Natural killer cell (primary cell): ENCODE results near the gene CSRP1. TPM values are rescaled to one million over a fixed set of nuclear protein-coding genes. Genes with fewer than 3 reads are reported as not detected.
A peak's percentile ranks its signal among the peaks of the same experiment; 100 is the strongest.

Experiments
- ATAC-seq, 3 donors: fragments of 150-1000 bp in 2 of 3; fragments of 200-7000 bp in 1 of 3; cut with Tn5 transposase; 1 replicate in 1 of 3; 2 replicates in 2 of 3; pipeline ENCODE4 v1.10.0; 2021; ENCODE audit warnings: mild to moderate bottlenecking in 2 of 3, moderate library complexity in 2 of 3
- DNase-seq, 2 donors: peaks; one replicate each; pipeline versions ENCODE4 v3.0.0 to v3.0.0-alpha.2; 2013 to 2021; ENCODE audit warnings: mixed read lengths in 1 of 2
- H3K27ac ChIP-seq: one replicate; pipeline ENCODE4 v1.5.1; 2013; ENCODE audit warnings: mild to moderate bottlenecking, low read length
- H3K27me3 ChIP-seq: one replicate; pipeline ENCODE4 v1.6.1; 2013; ENCODE audit warnings: low read length; ENCODE audit not compliant: control insufficient read depth, insufficient read depth
- H3K36me3 ChIP-seq: one replicate; pipeline ENCODE4 v1.6.1; 2013; ENCODE audit warnings: low read length; ENCODE audit not compliant: control insufficient read depth, insufficient read depth
- H3K4me1 ChIP-seq: one replicate; pipeline ENCODE4 v1.6.1; 2013; ENCODE audit warnings: low read length; ENCODE audit not compliant: control insufficient read depth, insufficient read depth
- H3K4me3 ChIP-seq: one replicate; pipeline ENCODE4 v1.5.1; 2013; ENCODE audit warnings: low read length
- H3K9me3 ChIP-seq: one replicate; pipeline ENCODE4 v1.6.1; 2013; ENCODE audit warnings: low read length; ENCODE audit not compliant: control insufficient read depth, insufficient read depth
- H3K27ac Mint-ChIP-seq, 2 donors: one replicate each; pipeline ENCODE4 v1.8.0; 2022; ENCODE audit warnings: mild to moderate bottlenecking in 2 of 2, mixed read lengths in 2 of 2, moderate library complexity in 1 of 2
- H3K27me3 Mint-ChIP-seq, 2 donors: one replicate each; pipeline ENCODE4 v1.8.0; 2022; ENCODE audit warnings: low read depth in 2 of 2, mixed read lengths in 2 of 2
- H3K36me3 Mint-ChIP-seq: one replicate; pipeline ENCODE4 v1.8.0; 2022; ENCODE audit warnings: mixed read lengths
- H3K4me1 Mint-ChIP-seq, 2 donors: one replicate each; pipeline ENCODE4 v1.8.0; 2022; ENCODE audit warnings: mixed read lengths in 2 of 2
- H3K4me3 Mint-ChIP-seq: one replicate; pipeline ENCODE4 v1.8.0; 2022; ENCODE audit warnings: mild to moderate bottlenecking, moderate library complexity, mixed read lengths
- H3K9me3 Mint-ChIP-seq, 2 donors: one replicate each; pipeline ENCODE4 v1.8.0; 2022; ENCODE audit warnings: mixed read lengths in 2 of 2
- CTCF ChIP-seq: fragments of 200-600 bp; IDR thresholded peaks from one replicate; pipeline ENCODE4 v1.8.0; 2022; ENCODE audit warnings: antibody characterized with exemption
- WGBS: methylation state at CpG from one replicate; pipeline ENCODE4 v1.1.7; 2013; ENCODE audit warnings: missing lambda C conversion rate; ENCODE audit not compliant: insufficient coverage; 5-methylcytosine and 5-hydroxymethylcytosine counted together
- intact Hi-C: fragments of 100-400 bp; cut with micrococcal nuclease; formaldehyde crosslinking; loops from one replicate; pipeline ENCODE4 v1.14.2; 2022
- total RNA-seq, 4 donors: library from RNA; stranded (reverse); fragments of 120-200 nt in 1 of 4; gene quantifications; one replicate each; pipeline versions ENCODE4 v1.2.3 to v1.2.4, GENCODE V29; 2013 to 2022

CSRP1 gene
- total RNA-seq, 3 donors from 2014 or later (not counting 1 experiment from before 2014, with no cell fraction given), result 36.9 to 48.4 (median 44.1) TPM

- peaks cover 64 to 91% of the 10 kb centered on the region in 2 donors for H3K27me3 Mint-ChIP-seq
- H3K36me3 Mint-ChIP-seq, result no peaks in the 10 kb centered on the region
- intact Hi-C loops, result no loop called here
- H3K27ac Mint-ChIP-seq, result no peak overlapping the region
- peaks cover 8 to 26% of the 10 kb centered on the region in 2 donors for H3K4me1 Mint-ChIP-seq
- TF ChIP-seq CTCF, result no peak
- Histone ChIP-seq H3K27me3 (peaks cover 20% of the 10 kb centered on the region), H3K36me3 (no peaks in the 10 kb centered on the region), H3K4me3 (no peak overlapping the region), H3K27ac (no peak overlapping the region), H3K9me3 (no peaks in the 10 kb centered on the region), H3K4me1 (peaks cover 18% of the 10 kb centered on the region)
- no peak overlapping the region for H3K4me3 Mint-ChIP-seq
- WGBS, result 86% methylated on average over 12 of the region's 12 CpGs
- no peaks in the 10 kb centered on the region for H3K9me3 Mint-ChIP-seq
- no peak for DNase-seq
- no peak for ATAC-seq
These were observed 34.2 kb upstream of the CSRP1 start for GRCh38 chr1:201540846-201541735.

GRCh38 chr1:201539561-201540431 lies 32.9 kb upstream of the CSRP1 start:
- Mint-ChIP-seq H3K27ac (no peak overlapping the region), H3K27me3 (peaks cover 65 to 85% of the 10 kb centered on the region in 2 donors), H3K36me3 (no peaks in the 10 kb centered on the region), H3K4me3 (peak overlapping the region; percentile 40), H3K9me3 (no peaks in the 10 kb centered on the region), H3K4me1 (peaks cover 8 to 26% of the 10 kb centered on the region in 2 donors)
- DNase-seq, result no peak
- TF ChIP-seq CTCF, result no peak
- 2% methylated on average over 47 of the region's 47 CpGs for WGBS
- Histone ChIP-seq H3K4me3 (no peak overlapping the region), H3K27me3 (peaks cover 20% of the 10 kb centered on the region), H3K4me1 (peaks cover 18% of the 10 kb centered on the region), H3K36me3 (no peaks in the 10 kb centered on the region), H3K27ac (no peak overlapping the region), H3K9me3 (no peaks in the 10 kb centered on the region)
- intact Hi-C loops, result no loop called here
- no peak for ATAC-seq

- peaks cover 20% of the 10 kb centered on the region for H3K27me3 ChIP-seq
- H3K27ac ChIP-seq, result no peak within 1 kb of the TSS
- no peaks in the 10 kb centered on the region for H3K36me3 ChIP-seq
- H3K4me1 Mint-ChIP-seq, result peaks cover 8 to 26% of the 10 kb centered on the region in 2 donors
- intact Hi-C loops, result no loop called here
- H3K4me1 ChIP-seq, result peaks cover 18% of the 10 kb centered on the region
- H3K9me3 ChIP-seq, result no peaks in the 10 kb centered on the region
- H3K4me3 Mint-ChIP-seq, result peak within 1 kb of the TSS; percentile 78
- ATAC-seq, result peak in 2 of 3 donors; percentile 29 to 47
- H3K27ac Mint-ChIP-seq, result no peak within 1 kb of the TSS
- peaks cover 60 to 83% of the 10 kb centered on the region in 2 donors for H3K27me3 Mint-ChIP-seq
- TF ChIP-seq CTCF, result no peak
- no peak within 1 kb of the TSS for H3K4me3 ChIP-seq
- H3K36me3 Mint-ChIP-seq, result no peaks in the 10 kb centered on the region
- WGBS, result under 1% methylated on average over 93 of the region's 93 CpGs
- no peaks in the 10 kb centered on the region for H3K9me3 Mint-ChIP-seq
- DNase-seq, result no peak
These were observed 32.0 kb upstream of the CSRP1 start, which contains the start of gene NAV1 for GRCh38 chr1:201538612-201539551. Gene NAV1 (plus strand): TSS chr1:201539127. CDS start chr1:201622885, 83,758 bp downstream.
